GM21619 (cell line): ENCODE results near the gene PAM16.

Experiments used
- ATAC-seq: cut with Tn5 transposase; IDR thresholded peaks from one replicate; pipeline ENCODE4 v1.9.1; 2021; ENCODE audit not compliant: unreplicated experiment

Gene PAM16

GRCh38 chr16:4321286-4322120, 29.6 kb downstream of the PAM16 start:
- no peak for ATAC-seq

- ATAC-seq: no peak
Observed at GRCh38 chr16:4320571-4321137, 30.5 kb downstream of the PAM16 start.

- no peak for ATAC-seq
Observed at GRCh38 chr16:4319454-4320421, 31.4 kb downstream of the PAM16 start.

GRCh38 chr16:4318967-4319366, 32.2 kb downstream of the PAM16 start:
- ATAC-seq: no peak

GRCh38 chr16:4318451-4318910, 32.6 kb downstream of the PAM16 start:
- no peak for ATAC-seq

GRCh38 chr16:4317532-4318450, 33.3 kb downstream of the PAM16 start:
- ATAC-seq: no peak

GRCh38 chr16:4316864-4317531, 34.1 kb downstream of the PAM16 start:
- no peak for ATAC-seq

GRCh38 chr16:4316108-4316863, 34.8 kb downstream of the PAM16 start:
- ATAC-seq: no peak

- no peak for ATAC-seq
Observed at GRCh38 chr16:4315186-4316107, 35.7 kb downstream of the PAM16 start, which contains the start of gene GLIS2. TSS of gene GLIS2 (plus strand) at chr16:4316067. CDS start at chr16:4332281, 16,214 bp downstream.

- ATAC-seq: no peak
Observed at GRCh38 chr16:4314532-4315185, 36.5 kb downstream of the PAM16 start.

- peak; percentile 33 for ATAC-seq
Observed at GRCh38 chr16:4313563-4314531, 37.3 kb downstream of the PAM16 start.

GRCh38 chr16:4309833-4310266, 41.3 kb downstream of the PAM16 start:
- ATAC-seq: no peak

GRCh38 chr16:4309102-4309832, 41.9 kb downstream of the PAM16 start:
- ATAC-seq: no peak

GRCh38 chr16:4307215-4308037, 43.7 kb downstream of the PAM16 start:
- ATAC-seq: peak; percentile 81
